ENCODE measurements around the gene CLDN9.

Gene CLDN9

GRCh38 chr16:3056336-3057180, 43.8 kb downstream of the CLDN9 start:
- DNase-seq (ENCODE audit: low read depth) = no peak

GRCh38 chr16:3057181-3058138, 44.7 kb downstream of the CLDN9 start:
- no peak for DNase-seq (ENCODE audit: low read depth)

- no peak for DNase-seq (ENCODE audit: low read depth)
Measured at GRCh38 chr16:3058139-3059030, 45.7 kb downstream of the CLDN9 start.

- peak; percentile 48 for DNase-seq (ENCODE audit: low read depth)
Measured at GRCh38 chr16:3059041-3059722, 46.5 kb downstream of the CLDN9 start.

GRCh38 chr16:3059723-3060242, 47.1 kb downstream of the CLDN9 start:
- no peak for DNase-seq (ENCODE audit: low read depth)

GRCh38 chr16:3060339-3061127, 47.8 kb downstream of the CLDN9 start:
- DNase-seq (ENCODE audit: low read depth) = no peak

- DNase-seq (ENCODE audit: low read depth) = no peak
Measured at GRCh38 chr16:3062553-3062952, 49.8 kb downstream of the CLDN9 start.

- DNase-seq (ENCODE audit: low read depth) = no peak
Measured at GRCh38 chr16:3063625-3064386, 51.1 kb downstream of the CLDN9 start.
